Lung (tissue), 12 donors: ENCODE data around the gene HMX1. TPM values are rescaled to one million over a fixed set of nuclear protein-coding genes. Genes with fewer than 3 reads are reported as not detected.

ENCODE experiments used
- ATAC-seq: fragments of 200-7000 bp; cut with Tn5 transposase; one replicate; pipeline ENCODE4 v1.9.1; 2020; ENCODE audit warnings: moderate number of reproducible peaks; ENCODE audit not compliant: insufficient read depth, low FRiP score
- DNase-seq, 3 donors: peaks; one replicate each; pipeline ENCODE4 v3.0.0-alpha.2; 2013 to 2017
- H3K27ac ChIP-seq, 2 donors: one replicate each; pipeline ENCODE4 v1.5.1; 2013; ENCODE audit warnings: mild to moderate bottlenecking in 2 of 2, moderate library complexity in 2 of 2, control low read depth in 1 of 2, inconsistent platforms in 1 of 2, low read depth in 1 of 2, low read length in 1 of 2
- H3K27me3 ChIP-seq, 3 donors: one replicate each; pipeline ENCODE4 v1.5.1; 2013; ENCODE audit warnings: low read length in 2 of 3; ENCODE audit not compliant: control insufficient read depth in 3 of 3, insufficient read depth in 3 of 3
- H3K36me3 ChIP-seq, 4 donors: one replicate each; pipeline ENCODE4 v1.5.1; 2013; ENCODE audit warnings: low read length in 4 of 4, mild to moderate bottlenecking in 1 of 4, moderate library complexity in 1 of 4; ENCODE audit not compliant: control insufficient read depth in 4 of 4, insufficient read depth in 4 of 4
- H3K4me1 ChIP-seq, 5 donors: one replicate each; pipeline ENCODE4 v1.5.1; 2013; ENCODE audit warnings: low read length in 5 of 5, mild to moderate bottlenecking in 2 of 5, moderate library complexity in 1 of 5; ENCODE audit not compliant: control insufficient read depth in 5 of 5, insufficient read depth in 5 of 5
- H3K4me3 ChIP-seq: one replicate; pipeline ENCODE4 v1.5.1; 2013; ENCODE audit warnings: mild to moderate bottlenecking, control low read depth, moderate library complexity
- H3K9ac ChIP-seq, 2 donors: one replicate each; pipeline ENCODE4 v1.5.1; 2013; ENCODE audit warnings: low read length in 2 of 2, control low read depth in 1 of 2; ENCODE audit not compliant: insufficient read depth in 1 of 2
- H3K9me3 ChIP-seq, 4 donors: one replicate each; pipeline ENCODE4 v1.5.1; 2013; ENCODE audit warnings: low read length in 3 of 4, mild to moderate bottlenecking in 1 of 4, moderate library complexity in 1 of 4; ENCODE audit not compliant: control insufficient read depth in 4 of 4, insufficient read depth in 3 of 4
- CTCF ChIP-seq: IDR thresholded peaks from 2 replicates; pipeline ENCODE4 v1.5.1; 2012; ENCODE audit warnings: mild to moderate bottlenecking; ENCODE audit errors: control extremely low read depth, extremely low read depth
- WGBS, 2 donors: extraction: QIAGEN DNeasy Blood & Tissue Kit; methylation state at CpG; one replicate each; pipeline ENCODE4 v1.1.7; 2013; 5-methylcytosine and 5-hydroxymethylcytosine counted together
- polyA plus RNA-seq, 2 donors: library from polyadenylated mRNA; stranded (reverse); fragments of 200-250 nt; gene quantifications; one replicate each; pipeline ENCODE4 v1.2.1, GENCODE V29; 2013
- total RNA-seq, 2 donors: library from RNA; depleted of rRNA in 1 of 2; stranded (reverse); fragments of >200 nt in 1 of 2; gene quantifications; one replicate each; pipeline ENCODE4 v1.2.1, GENCODE V29; 2014 to 2021
- donor health status: control.
- donor health status: control.
- donor health status: Bipolar disorder and iron deficiency.
- donor health status: healthy.
- donor health status: DM: yes; HTN: yes; CAD: no.

HMX1 gene
- total and polyA plus RNA-seq, 4 donors, result not detected

- H3K4me1 ChIP-seq, result no peaks in the 10 kb centered on the region
- H3K9me3 ChIP-seq, result peaks cover 0 to 7% (median 0%) of the 10 kb centered on the region in 4 donors
- H3K27ac ChIP-seq, result no peak overlapping the region
- no peaks in the 10 kb centered on the region for H3K36me3 ChIP-seq
- no peak for TF ChIP-seq CTCF
- ATAC-seq (no peak), DNase-seq (no peak)
- 81 to 89% methylated on average over 21 of the region's 21 CpGs for WGBS, 2 donors
- no peak overlapping the region for H3K4me3 ChIP-seq
- no peak overlapping the region for H3K9ac ChIP-seq
- H3K27me3 ChIP-seq, result peaks cover 3 to 4% (median 3%) of the 10 kb centered on the region in 3 donors
Observed at GRCh38 chr4:8821151-8821950, 50.3 kb downstream of the HMX1 start.

DNA sequence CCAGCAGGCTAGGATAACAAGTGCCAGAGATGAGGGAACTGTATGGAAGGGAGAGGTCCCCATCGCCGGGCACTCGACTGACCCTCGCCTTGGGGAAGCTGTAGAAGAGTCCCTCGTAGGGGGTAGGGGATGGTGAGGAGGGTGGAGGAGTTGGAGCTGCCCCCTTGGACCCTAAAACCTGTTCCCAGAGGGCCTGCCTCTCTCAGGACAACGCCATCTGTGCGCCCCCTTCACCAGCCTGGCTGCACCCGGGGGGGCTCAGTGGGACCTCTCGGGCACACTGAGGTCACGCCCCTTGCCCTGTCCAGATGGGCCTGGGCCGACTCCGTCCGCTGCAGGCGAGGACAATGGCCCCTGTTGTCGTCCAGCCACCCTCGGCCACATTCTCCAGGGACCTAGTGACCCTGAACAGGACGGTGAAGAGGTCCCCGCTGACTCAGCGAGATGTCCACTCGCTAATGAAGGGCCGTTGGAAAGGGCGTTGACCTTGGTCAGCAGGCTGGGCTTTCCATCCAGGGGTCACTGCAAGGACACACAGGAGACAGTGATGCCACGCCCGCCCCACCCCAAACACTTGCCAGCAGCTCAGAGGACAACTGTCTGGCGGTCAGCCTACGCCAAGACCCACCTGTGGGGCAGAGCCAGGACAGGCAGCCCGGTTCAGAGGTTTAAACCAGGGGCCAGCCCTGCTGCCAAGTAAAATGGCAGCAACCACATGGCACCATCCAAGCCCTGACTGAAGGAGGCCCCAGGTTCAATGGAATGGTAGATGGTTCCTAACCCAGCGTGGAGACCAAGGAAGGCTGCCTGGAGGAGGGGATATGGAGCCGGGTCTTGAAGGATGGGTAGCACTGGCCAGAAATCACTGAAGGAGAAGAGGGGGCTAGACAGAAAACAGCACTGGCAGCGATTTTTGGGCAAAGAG lies 51.2 kb downstream of the HMX1 start:
- no peak for DNase-seq
- Histone ChIP-seq H3K4me1 (no peaks in the 10 kb centered on the region), H3K9me3 (peaks cover 0 to 7% (median 0%) of the 10 kb centered on the region in 4 donors), H3K9ac (no peak overlapping the region), H3K4me3 (no peak overlapping the region), H3K27ac (no peak overlapping the region), H3K36me3 (no peaks in the 10 kb centered on the region), H3K27me3 (peaks cover 3 to 4% (median 3%) of the 10 kb centered on the region in 3 donors)
- ATAC-seq, result no peak
- TF ChIP-seq CTCF, result no peak
- WGBS, 2 donors, result 84 to 92% methylated on average over 30 of the region's 30 CpGs

DNA sequence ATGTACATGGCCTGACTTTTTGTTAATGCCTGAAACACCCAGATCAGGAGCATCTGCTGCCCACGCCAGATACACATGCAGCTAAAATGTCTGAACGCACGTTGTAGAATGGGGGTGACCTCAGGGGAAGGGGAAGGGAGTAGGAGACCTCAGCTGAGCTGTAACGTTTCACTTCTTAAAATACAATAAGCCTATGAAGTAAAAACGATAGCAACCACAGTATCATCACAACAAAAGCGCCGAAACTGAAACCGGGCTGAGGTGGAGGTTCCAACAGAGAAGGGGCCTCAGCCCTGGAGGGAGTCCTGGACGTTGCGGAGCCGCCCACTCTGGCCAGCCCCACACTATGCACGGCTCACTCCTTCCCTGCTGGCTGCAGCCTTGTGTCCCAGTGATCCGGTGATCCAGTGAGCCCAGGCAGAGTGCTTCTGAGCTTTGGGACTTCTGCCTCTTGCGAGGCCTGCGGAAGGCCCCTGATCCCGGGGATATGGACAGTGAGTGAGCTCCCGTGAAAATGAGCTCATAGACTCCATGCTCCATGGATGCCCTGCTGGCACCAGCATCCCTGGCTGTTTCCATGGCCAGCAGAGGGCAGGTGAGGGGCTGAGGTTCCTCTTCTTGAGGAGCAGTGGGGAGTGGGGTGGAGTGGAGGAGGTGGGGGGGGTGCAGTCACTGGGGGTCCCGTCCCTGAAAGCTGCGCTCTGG lies 52.0 kb downstream of the HMX1 start:
- WGBS, 2 donors, result 69 to 81% methylated on average over 19 of the region's 19 CpGs
- Histone ChIP-seq H3K27me3 (peaks cover 0 to 3% (median 0%) of the 10 kb centered on the region in 3 donors), H3K27ac (no peak overlapping the region), H3K4me1 (no peaks in the 10 kb centered on the region), H3K4me3 (no peak overlapping the region), H3K9ac (no peak overlapping the region), H3K9me3 (peaks cover 0 to 7% (median 0%) of the 10 kb centered on the region in 4 donors), H3K36me3 (no peaks in the 10 kb centered on the region)
- ATAC-seq (no peak), DNase-seq (no peak)
- no peak for TF ChIP-seq CTCF
